Choroid plexus epithelial cell (primary cell): ENCODE results near the gene EFCAB10.
"Not testable (repeated sequence)": the region's sequence is repeated elsewhere in the genome, so short reads cannot be mapped to it uniquely, and the experiment has no call there.

Source experiments
- DNase-seq: peaks from one replicate; pipeline ENCODE4 v3.0.0-alpha.2; 2010; ENCODE audit warnings: low read depth
- H3K4me3 ChIP-seq: 2 replicates; pipeline ENCODE4 v1.5.1; 2011; ENCODE audit warnings: low read depth, mild to moderate bottlenecking, control low read depth, low read length, moderate library complexity
- TF ChIP-seq, protein P1 (sequence below): conservative IDR thresholded peaks from 2 replicates; pipeline ENCODE4 v1.5.1; 2011; ENCODE audit warnings: low read depth, mild to moderate bottlenecking, control low read depth, inconsistent platforms, low read length, moderate library complexity

The EFCAB10 gene

DNA sequence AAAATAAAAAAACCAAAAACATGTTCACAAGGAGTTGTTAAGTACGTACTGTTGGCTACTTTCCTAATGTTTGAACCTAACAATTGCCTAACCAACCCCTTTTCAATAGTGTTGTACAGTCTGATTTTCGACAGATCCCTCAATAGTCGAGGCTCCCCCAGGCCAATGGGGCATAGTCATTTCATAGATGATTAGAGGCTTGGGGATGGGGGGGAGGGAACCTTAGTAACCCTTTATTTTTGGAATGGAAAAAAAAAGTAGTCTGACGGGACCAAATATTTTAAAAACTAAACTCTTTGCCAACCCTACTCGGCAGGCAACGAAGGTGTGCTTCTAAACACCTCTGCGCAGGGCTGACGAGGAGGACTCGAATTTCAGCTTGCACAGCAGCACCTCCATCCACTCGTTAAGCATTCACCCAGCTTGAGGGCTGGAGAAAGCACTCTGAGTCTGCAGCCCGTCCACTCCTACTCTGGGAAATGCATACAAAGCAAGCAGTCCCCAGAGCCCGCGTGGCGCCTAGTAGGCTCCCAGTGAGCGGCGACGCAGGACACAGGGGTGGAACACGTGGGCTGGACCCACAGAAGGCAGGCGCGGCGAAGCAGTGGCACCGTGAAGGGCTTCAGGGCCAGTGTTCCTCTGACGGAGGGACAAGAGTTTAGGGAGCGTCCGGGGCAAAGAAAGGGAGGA lies 60.1 kb downstream of the EFCAB10 start:
- peak overlapping the region; percentile 84 for H3K4me3 ChIP-seq
- peak; percentile 59 for DNase-seq
- TF ChIP-seq, protein P1, sequence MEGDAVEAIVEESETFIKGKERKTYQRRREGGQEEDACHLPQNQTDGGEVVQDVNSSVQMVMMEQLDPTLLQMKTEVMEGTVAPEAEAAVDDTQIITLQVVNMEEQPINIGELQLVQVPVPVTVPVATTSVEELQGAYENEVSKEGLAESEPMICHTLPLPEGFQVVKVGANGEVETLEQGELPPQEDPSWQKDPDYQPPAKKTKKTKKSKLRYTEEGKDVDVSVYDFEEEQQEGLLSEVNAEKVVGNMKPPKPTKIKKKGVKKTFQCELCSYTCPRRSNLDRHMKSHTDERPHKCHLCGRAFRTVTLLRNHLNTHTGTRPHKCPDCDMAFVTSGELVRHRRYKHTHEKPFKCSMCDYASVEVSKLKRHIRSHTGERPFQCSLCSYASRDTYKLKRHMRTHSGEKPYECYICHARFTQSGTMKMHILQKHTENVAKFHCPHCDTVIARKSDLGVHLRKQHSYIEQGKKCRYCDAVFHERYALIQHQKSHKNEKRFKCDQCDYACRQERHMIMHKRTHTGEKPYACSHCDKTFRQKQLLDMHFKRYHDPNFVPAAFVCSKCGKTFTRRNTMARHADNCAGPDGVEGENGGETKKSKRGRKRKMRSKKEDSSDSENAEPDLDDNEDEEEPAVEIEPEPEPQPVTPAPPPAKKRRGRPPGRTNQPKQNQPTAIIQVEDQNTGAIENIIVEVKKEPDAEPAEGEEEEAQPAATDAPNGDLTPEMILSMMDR, result no peak

- DNase-seq, H3K4me3 ChIP-seq: not testable (repeated sequence)
Measured at GRCh38 chr7:105520620-105521019, 60.7 kb downstream of the EFCAB10 start.

- no peak for DNase-seq
- TF ChIP-seq, protein P1, result no peak
- H3K4me3 ChIP-seq, result no peak overlapping the region
Measured at GRCh38 chr7:105519353-105519752, 61.9 kb downstream of the EFCAB10 start.

DNA sequence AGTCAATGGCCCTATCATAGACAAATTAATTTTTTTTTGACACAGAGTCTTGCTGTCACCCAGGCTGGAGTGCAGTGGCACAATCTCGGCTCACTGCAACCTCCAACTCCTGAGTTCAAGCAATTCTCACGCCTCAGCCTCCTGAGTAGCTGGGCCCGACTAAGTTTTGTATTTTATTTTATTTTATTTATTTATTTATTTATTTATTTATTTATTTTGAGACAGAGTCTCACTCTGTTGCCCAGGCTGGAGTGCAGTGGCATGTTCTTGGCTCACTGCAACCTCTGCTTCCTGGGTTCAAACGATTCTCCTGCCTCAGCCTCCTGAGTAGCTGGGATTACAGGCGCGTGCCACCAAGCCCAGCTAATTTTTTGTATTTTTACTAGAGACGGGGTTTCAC lies 65.7 kb downstream of the EFCAB10 start:
- not testable (repeated sequence) for H3K4me3 ChIP-seq, DNase-seq
